ENCODE measurements around the gene PLCD3. TPM values are rescaled to one million over a fixed set of nuclear protein-coding genes. Genes with fewer than 3 reads are reported as not detected.

PLCD3 gene
- total and polyA plus RNA-seq, 2 of the 13 experiments (the other 11 are each of a cell fraction or from before 2014, with no cell fraction given) = 11.3 to 39.1 TPM

DNA sequence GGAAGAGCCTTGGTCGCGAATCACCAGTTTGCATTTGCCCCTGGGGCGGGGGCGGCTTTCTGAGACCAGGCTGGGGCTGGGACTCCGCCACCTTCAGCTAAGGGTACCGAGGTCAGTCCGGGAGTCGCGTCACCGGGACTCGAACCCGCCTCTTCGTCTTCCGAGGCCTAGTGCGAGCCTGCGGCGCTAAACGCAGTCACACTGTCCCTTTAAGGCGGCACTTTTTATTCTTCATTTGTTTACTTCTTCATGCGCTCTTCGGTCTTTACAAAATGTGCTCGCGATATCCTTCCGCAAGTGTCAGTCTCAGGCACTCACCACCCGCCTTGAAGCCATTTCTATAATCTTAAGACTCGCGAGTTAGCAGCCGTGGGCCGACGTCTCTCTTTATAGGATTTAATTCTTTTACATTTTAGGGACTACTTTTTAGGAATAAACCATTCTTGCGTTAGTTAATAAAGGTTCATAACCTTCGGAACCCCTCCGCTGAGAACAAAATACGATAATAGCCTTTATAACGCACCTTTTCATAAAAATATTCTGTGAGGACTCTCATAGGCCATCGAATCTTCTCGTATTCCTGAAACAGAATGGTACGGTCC, 15.4 kb upstream of the PLCD3 start (continued):
- TF ChIP-seq NR2F1 (CRISPR knock-in tag; IDR thresholded peaks at IDR 0.05) (peak; percentile 6 to 79; a peak in 2 of 4 replicates), NONO (IDR thresholded peaks at IDR 0.05) (no peak), NONO (CRISPR knock-in tag; conservative IDR thresholded peaks at IDR 0.05) (no peak), BORCS8-MEF2B (CRISPR knock-in tag; IDR thresholded peaks at IDR 0.05) (no peak), ZNF615 (CRISPR knock-in tag; IDR thresholded peaks at IDR 0.05; ENCODE audit: borderline replicate concordance) (0 out of 2 replicates have a peak, but pooled peaks have one; percentile 78), MTF2 (CRISPR knock-in tag; IDR thresholded peaks at IDR 0.05; ENCODE audit: borderline replicate concordance) (no peak), SMAD3 (CRISPR knock-in tag; IDR thresholded peaks at IDR 0.05) (no peak; the same call in 1 of the 2 replicates), TSC22D2 (CRISPR knock-in tag; IDR thresholded peaks at IDR 0.05; ENCODE audit: borderline replicate concordance) (no peak), CEBPB (IDR thresholded peaks at IDR 0.05; ENCODE audit: borderline replicate concordance, low read depth, low read length) (no peak), ZNF607 (CRISPR knock-in tag; IDR thresholded peaks at IDR 0.05; ENCODE audit: borderline replicate concordance) (peak; percentile 72), FOXJ3 (CRISPR knock-in tag; IDR thresholded peaks at IDR 0.05; ENCODE audit: borderline replicate concordance) (peak; percentile 96), ZNF256 (CRISPR knock-in tag; conservative IDR thresholded peaks at IDR 0.05) (peak; percentile 92), NCOR1 (IDR thresholded peaks at IDR 0.05; ENCODE audit: borderline replicate concordance, low read length) (peak; percentile 88; the same call in 1 of the 2 replicates), TCF7L2 (IDR thresholded peaks at IDR 0.05; ENCODE audit: low read depth, low read length) (no peak), ZNF747 (CRISPR knock-in tag; IDR thresholded peaks at IDR 0.05; ENCODE audit: borderline replicate concordance) (peak; percentile 71; the same call in 1 of the 2 replicates), HOXA5 (CRISPR knock-in tag; IDR thresholded peaks at IDR 0.05) (peak; percentile 39; the same call in 1 of the 2 replicates), ZNF773 (CRISPR knock-in tag; IDR thresholded peaks at IDR 0.05; ENCODE audit: borderline replicate concordance) (no peak), MAFF (IDR thresholded peaks at IDR 0.05; ENCODE audit: low read depth, low read length) (no peak), FOXM1 (CRISPR knock-in tag; IDR thresholded peaks at IDR 0.05) (no peak), IRF2 (CRISPR knock-in tag; IDR thresholded peaks at IDR 0.05) (peak; percentile 54; the same call in 1 of the 2 replicates), ELF4 (CRISPR knock-in tag; IDR thresholded peaks at IDR 0.05; ENCODE audit: borderline replicate concordance) (no peak), MIXL1 (CRISPR knock-in tag; IDR thresholded peaks at IDR 0.05) (peak; percentile 85), PAWR (CRISPR knock-in tag; IDR thresholded peaks at IDR 0.05; ENCODE audit: borderline replicate concordance) (no peak), CHCHD3 (CRISPR knock-in tag; IDR thresholded peaks at IDR 0.05) (0 out of 2 replicates have a peak, but pooled peaks have one; percentile 18), ZBTB42 (CRISPR knock-in tag; IDR thresholded peaks at IDR 0.05) (peak; percentile 89), ZNF12 (CRISPR knock-in tag; IDR thresholded peaks at IDR 0.05) (no peak), CBX2 (IDR thresholded peaks at IDR 0.05; ENCODE audit: low read depth, low read length) (no peak), CBX2 (CRISPR knock-in tag; IDR thresholded peaks at IDR 0.05; ENCODE audit: low read depth) (no peak), SUZ12 (IDR thresholded peaks at IDR 0.05; ENCODE audit: low read depth, low read length) (0 out of 2 replicates have a peak, but pooled peaks have one; percentile 5), ZSCAN22 (CRISPR knock-in tag; IDR thresholded peaks at IDR 0.05) (peak; percentile 35; the same call in 1 of the 2 replicates)
- TF ChIP-seq, protein P1, sequence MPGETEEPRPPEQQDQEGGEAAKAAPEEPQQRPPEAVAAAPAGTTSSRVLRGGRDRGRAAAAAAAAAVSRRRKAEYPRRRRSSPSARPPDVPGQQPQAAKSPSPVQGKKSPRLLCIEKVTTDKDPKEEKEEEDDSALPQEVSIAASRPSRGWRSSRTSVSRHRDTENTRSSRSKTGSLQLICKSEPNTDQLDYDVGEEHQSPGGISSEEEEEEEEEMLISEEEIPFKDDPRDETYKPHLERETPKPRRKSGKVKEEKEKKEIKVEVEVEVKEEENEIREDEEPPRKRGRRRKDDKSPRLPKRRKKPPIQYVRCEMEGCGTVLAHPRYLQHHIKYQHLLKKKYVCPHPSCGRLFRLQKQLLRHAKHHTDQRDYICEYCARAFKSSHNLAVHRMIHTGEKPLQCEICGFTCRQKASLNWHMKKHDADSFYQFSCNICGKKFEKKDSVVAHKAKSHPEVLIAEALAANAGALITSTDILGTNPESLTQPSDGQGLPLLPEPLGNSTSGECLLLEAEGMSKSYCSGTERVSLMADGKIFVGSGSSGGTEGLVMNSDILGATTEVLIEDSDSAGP (CRISPR knock-in tag; IDR thresholded peaks at IDR 0.05; ENCODE audit: borderline replicate concordance) = peak; percentile 100
- TF ChIP-seq, protein P2, sequence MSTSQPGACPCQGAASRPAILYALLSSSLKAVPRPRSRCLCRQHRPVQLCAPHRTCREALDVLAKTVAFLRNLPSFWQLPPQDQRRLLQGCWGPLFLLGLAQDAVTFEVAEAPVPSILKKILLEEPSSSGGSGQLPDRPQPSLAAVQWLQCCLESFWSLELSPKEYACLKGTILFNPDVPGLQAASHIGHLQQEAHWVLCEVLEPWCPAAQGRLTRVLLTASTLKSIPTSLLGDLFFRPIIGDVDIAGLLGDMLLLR (CRISPR knock-in tag; IDR thresholded peaks at IDR 0.05) = no peak
